WTC11 (cell line): Measurements from ENCODE around the gene NLRC5. TPM values are rescaled to one million over a fixed set of nuclear protein-coding genes. Genes with fewer than 3 reads are reported as not detected.

Experiments used
- ATAC-seq: fragments of 200-7000 bp; cut with Tn5 transposase; 2 replicates; pipeline ENCODE4 v1.10.0; 2021; ENCODE audit warnings: mild to moderate bottlenecking, moderate library complexity
- CTCF ChIA-PET: fragments of 300-600 bp; sonication (Branson Sonifier 250); formaldehyde crosslinking; loops from one replicate; lab custom pipeline; 2021; ENCODE audit warnings: antibody characterized with exemption; lab: Charles Lee
- POLR2A ChIA-PET: fragments of 350-600 bp; sonication (Branson Sonifier 250); formaldehyde crosslinking; loops from one replicate; lab custom pipeline; 2021; ENCODE audit warnings: antibody characterized with exemption; lab: Charles Lee
- DNase-seq: peaks from one replicate; pipeline ENCODE4 v3.0.0; 2021; ENCODE audit warnings: low spot score
- H3K27ac Mint-ChIP-seq: 2 replicates; pipeline ENCODE4 v1.8.0; 2021; ENCODE audit warnings: mixed read lengths
- H3K27me3 Mint-ChIP-seq: 2 replicates; pipeline ENCODE4 v1.8.0; 2021; ENCODE audit warnings: low read depth, mild to moderate bottlenecking, moderate library complexity, mixed read lengths
- H3K36me3 Mint-ChIP-seq: 2 replicates; pipeline ENCODE4 v1.8.0; 2021; ENCODE audit warnings: mixed read lengths
- H3K4me1 Mint-ChIP-seq: 2 replicates; pipeline ENCODE4 v1.8.0; 2022; ENCODE audit warnings: mixed read lengths
- H3K4me3 Mint-ChIP-seq: 2 replicates; pipeline ENCODE4 v1.8.0; 2021; ENCODE audit warnings: mild to moderate bottlenecking, moderate library complexity, mixed read lengths
- H3K9me3 Mint-ChIP-seq: 2 replicates; pipeline ENCODE4 v1.8.0; 2021; ENCODE audit warnings: mixed read lengths
- AR ChIP-seq: fragments of 250-450 bp; sonication (Bioruptor Pico); IDR thresholded peaks from 2 replicates; pipeline ENCODE4 v1.9.0; 2021; ENCODE audit warnings: mild to moderate bottlenecking
- CBFB ChIP-seq: sonication (generic); formaldehyde crosslinking; IDR thresholded peaks from 2 replicates; pipeline ENCODE4 v1.8.1; 2022; ENCODE audit warnings: mild to moderate bottlenecking, low read depth, missing genetic modification reagents
- GABPB1 ChIP-seq: sonication (generic); formaldehyde crosslinking; IDR thresholded peaks from 2 replicates; pipeline ENCODE4 v1.8.1; 2023; ENCODE audit warnings: mild to moderate bottlenecking, missing genetic modification reagents
- HMGXB4 ChIP-seq: sonication (generic); formaldehyde crosslinking; IDR thresholded peaks from 2 replicates; pipeline ENCODE4 v1.8.1; 2023; ENCODE audit warnings: mild to moderate bottlenecking, moderate library complexity, missing genetic modification reagents
- KAT7 ChIP-seq: sonication (generic); formaldehyde crosslinking; IDR thresholded peaks from 2 replicates; pipeline ENCODE4 v1.8.1; 2023; ENCODE audit warnings: missing genetic modification reagents, mild to moderate bottlenecking, borderline replicate concordance
- MYBL2 ChIP-seq: sonication (generic); formaldehyde crosslinking; IDR thresholded peaks from 2 replicates; pipeline ENCODE4 v1.8.1; 2023; ENCODE audit warnings: mild to moderate bottlenecking, moderate library complexity, missing genetic modification reagents
- NR2C2 ChIP-seq: sonication (generic); formaldehyde crosslinking; IDR thresholded peaks from 2 replicates; pipeline ENCODE4 v1.8.0; 2022; ENCODE audit warnings: mild to moderate bottlenecking, missing genetic modification reagents
- OVOL2 ChIP-seq: fragments of 250-450 bp; sonication (Bioruptor Pico); IDR thresholded peaks from 2 replicates; pipeline ENCODE4 v1.9.0; 2021; ENCODE audit warnings: mild to moderate bottlenecking, borderline replicate concordance
- PRDM15 ChIP-seq: sonication (generic); formaldehyde crosslinking; IDR thresholded peaks from 2 replicates; pipeline ENCODE4 v1.8.0; 2022; ENCODE audit warnings: missing genetic modification reagents
- SOX15 ChIP-seq: fragments of 250-450 bp; sonication (Bioruptor Pico); IDR thresholded peaks from 2 replicates; pipeline ENCODE4 v1.9.0; 2021; ENCODE audit warnings: mild to moderate bottlenecking
- TCF7 ChIP-seq: sonication (generic); formaldehyde crosslinking; IDR thresholded peaks from 2 replicates; pipeline ENCODE4 v1.8.0; 2022; ENCODE audit warnings: mild to moderate bottlenecking, low read depth, missing genetic modification reagents, moderate library complexity
- TP53 ChIP-seq: sonication (generic); formaldehyde crosslinking; IDR thresholded peaks from 2 replicates; pipeline ENCODE4 v1.8.1; 2023; ENCODE audit warnings: mild to moderate bottlenecking, missing genetic modification reagents
- USF2 ChIP-seq: sonication (generic); formaldehyde crosslinking; IDR thresholded peaks from 2 replicates; pipeline ENCODE4 v1.8.1; 2023; ENCODE audit warnings: mild to moderate bottlenecking, missing genetic modification reagents, moderate library complexity
- ZNF263 ChIP-seq: sonication (generic); formaldehyde crosslinking; IDR thresholded peaks from 2 replicates; pipeline ENCODE4 v1.8.1; 2022; ENCODE audit warnings: low read depth, mild to moderate bottlenecking, moderate library complexity, missing genetic modification reagents
- ZNF317 ChIP-seq: sonication (generic); formaldehyde crosslinking; IDR thresholded peaks from 2 replicates; pipeline ENCODE4 v1.8.1; 2023; ENCODE audit warnings: low read depth, mild to moderate bottlenecking, moderate library complexity, missing genetic modification reagents, borderline replicate concordance
- ZNF423 ChIP-seq: fragments of 250-450 bp; sonication (Bioruptor Pico); IDR thresholded peaks from 2 replicates; pipeline ENCODE4 v2.1.2; 2022; ENCODE audit warnings: mild to moderate bottlenecking, moderate library complexity
- ZNF512 ChIP-seq: sonication (generic); formaldehyde crosslinking; IDR thresholded peaks from 2 replicates; pipeline ENCODE4 v1.8.1; 2022; ENCODE audit warnings: missing genetic modification reagents, borderline replicate concordance
- total RNA-seq: library from RNA; stranded (reverse); gene quantifications from 3 replicates; pipeline ENCODE4 v1.2.3, GENCODE V29; 2021

The NLRC5 gene
- total RNA-seq, 1 experiment from 2014 or later: 2.8 TPM

- TF ChIP-seq TCF7 (no peak), MYBL2 (CRISPR knock-in tag) (no peak)
- TF ChIP-seq, all 79 proteins: peak for 0
Measured at GRCh38 chr16:57036945-57037344, 47.6 kb downstream of the NLRC5 start (continued).

- Mint-ChIP-seq H3K4me3 (no peak overlapping the region), H3K27ac (no peak overlapping the region), H3K27me3 (no peaks in the 10 kb centered on the region; the same call in 1 of the 2 replicates)
- no peak for ATAC-seq
- POLR2A ChIA-PET: no interaction called here
- TF ChIP-seq PRDM15 (CRISPR knock-in tag) (no peak), ZNF263 (CRISPR knock-in tag) (no peak), ZNF512 (no peak), NR2C2 (CRISPR knock-in tag) (no peak), GABPB1 (CRISPR knock-in tag) (no peak), CBFB (no peak)
- TF ChIP-seq, all 79 proteins: peak for 0
- CTCF ChIA-PET: interaction anchor here (2.6 kb wide), 1 partner anchor 74 kb away, joined by 13 read pairs; no protein-coding TSS in a partner anchor
- H3K36me3 Mint-ChIP-seq: no peaks in the 10 kb centered on the region; the same call in 1 of the 2 replicates
- 0 out of 2 replicates have a peak, but pooled peaks cover 6% of the 10 kb centered on the region for H3K4me1 Mint-ChIP-seq
- no peak for DNase-seq
- peaks cover 6% of the 10 kb centered on the region for H3K9me3 Mint-ChIP-seq
Measured at GRCh38 chr16:57038166-57038565, 48.8 kb downstream of the NLRC5 start.

- ATAC-seq (no peak), DNase-seq (no peak)
- Mint-ChIP-seq H3K36me3 (no peaks in the 10 kb centered on the region; the same call in 1 of the 2 replicates), H3K4me3 (no peak overlapping the region), H3K9me3 (peaks cover 6% of the 10 kb centered on the region), H3K27me3 (no peaks in the 10 kb centered on the region; the same call in 1 of the 2 replicates), H3K4me1 (0 out of 2 replicates have a peak, but pooled peaks cover 6% of the 10 kb centered on the region), H3K27ac (no peak overlapping the region)
- CTCF ChIA-PET: interaction anchor here (2.6 kb wide), 1 partner anchor 75 kb away, joined by 13 read pairs; no protein-coding TSS in a partner anchor
- POLR2A ChIA-PET: no interaction called here
- no peak for TF ChIP-seq HMGXB4 (CRISPR knock-in tag)
- no peak for TF ChIP-seq USF2 (CRISPR knock-in tag)
- no peak for TF ChIP-seq SOX15 (CRISPR knock-in tag)
- TF ChIP-seq AR (CRISPR knock-in tag): no peak
- TF ChIP-seq CBFB: no peak
- TF ChIP-seq NR2C2 (CRISPR knock-in tag): no peak
- TF ChIP-seq TP53: no peak
- no peak for TF ChIP-seq KAT7
- TF ChIP-seq ZNF423 (CRISPR knock-in tag): no peak
- no peak for TF ChIP-seq GABPB1 (CRISPR knock-in tag)
- no peak for TF ChIP-seq OVOL2 (CRISPR knock-in tag)
- no peak for TF ChIP-seq TCF7
- no peak for TF ChIP-seq ZNF512
- no peak for TF ChIP-seq ZNF317 (CRISPR knock-in tag)
Measured at GRCh38 chr16:57039148-57039812, 49.9 kb downstream of the NLRC5 start.
